H1 (cell line): ENCODE results near the gene SVEP1. TPM values are rescaled to one million over a fixed set of nuclear protein-coding genes. Genes with fewer than 3 reads are reported as not detected.

Experiments
- CTCF ChIA-PET: fragments of 300-600 bp; sonication (Branson Sonifier 250); formaldehyde crosslinking; loops from one replicate; lab custom pipeline; 2021; ENCODE audit not compliant: partially characterized antibody; lab: Charles Lee
- POLR2A ChIA-PET: fragments of 300-600 bp; sonication (Branson Sonifier 250); formaldehyde crosslinking; loops from one replicate; lab custom pipeline; 2021; ENCODE audit warnings: inconsistent platforms; ENCODE audit not compliant: partially characterized antibody; lab: Charles Lee
- DNase-seq, 2 experiments: peaks; one replicate each; pipeline versions ENCODE4 v3.0.0 to v3.0.0-alpha.2; 2010 to 2022; ENCODE audit warnings: low spot score in 2 of 2, low read depth in 1 of 2, mixed read lengths in 1 of 2
- FAIRE-seq: peaks from 2 replicates; lab custom pipeline; 2011; peaks lifted over from hg19 to GRCh38; lab: Jason Lieb, UNC
- H2AFZ ChIP-seq: 2 replicates; pipeline ENCODE4 v1.8.1; 2012; ENCODE audit warnings: low read length, inconsistent platforms
- H2AK5ac ChIP-seq: 2 replicates; pipeline ENCODE4 v1.6.1; 2013; ENCODE audit warnings: low read depth, low read length
- H2BK120ac ChIP-seq: replicated peaks from 2 replicates; pipeline ENCODE3; 2013; ENCODE audit warnings: low read depth, low read length, inconsistent platforms
- H2BK12ac ChIP-seq: 2 replicates; pipeline ENCODE4 v1.6.1; 2013; ENCODE audit warnings: low read depth, low read length
- H2BK15ac ChIP-seq: 2 replicates; pipeline ENCODE4 v1.6.1; 2013; ENCODE audit warnings: low read length
- H2BK20ac ChIP-seq: 2 replicates; pipeline ENCODE4 v1.6.1; 2013; ENCODE audit warnings: low read length
- H2BK5ac ChIP-seq: 2 replicates; pipeline ENCODE4 v1.6.1; 2013; ENCODE audit warnings: low read depth, low read length
- H3K14ac ChIP-seq: 2 replicates; pipeline ENCODE4 v1.6.1; 2013; ENCODE audit warnings: inconsistent platforms; ENCODE audit not compliant: insufficient read length
- H3K18ac ChIP-seq: 2 replicates; pipeline ENCODE4 v1.6.1; 2013; ENCODE audit warnings: low read length; ENCODE audit errors: extremely low read depth
- H3K23ac ChIP-seq: 2 replicates; pipeline ENCODE4 v1.6.1; 2013; ENCODE audit warnings: inconsistent platforms; ENCODE audit not compliant: insufficient read length
- H3K23me2 ChIP-seq: 2 replicates; pipeline ENCODE4 v1.6.1; 2013; ENCODE audit warnings: low read depth, low read length
- H3K27ac ChIP-seq: 2 replicates; pipeline ENCODE4 v1.6.1; 2011; ENCODE audit warnings: low read depth, low read length, inconsistent platforms
- H3K27me3 ChIP-seq, 4 experiments: replicated peaks in 1 of 4; 1 replicate in 1 of 4; 2 replicates in 3 of 4; pipeline versions ENCODE4 v1.6.1 to v1.8.1; 2011 to 2013; ENCODE audit warnings: low read length in 3 of 4, mild to moderate bottlenecking in 3 of 4, inconsistent platforms in 2 of 4, mixed read lengths in 2 of 4, moderate library complexity in 1 of 4; ENCODE audit not compliant: control insufficient read depth in 3 of 4, insufficient read depth in 3 of 4; ENCODE audit errors: extremely low read depth in 1 of 4
- H3K36me3 ChIP-seq, 4 experiments: 2 replicates each; pipeline versions ENCODE4 v1.6.1 to v1.8.1; 2011 to 2013; ENCODE audit warnings: mild to moderate bottlenecking in 4 of 4, low read length in 3 of 4, moderate library complexity in 2 of 4, control low read depth in 1 of 4, inconsistent platforms in 1 of 4; ENCODE audit not compliant: insufficient read depth in 4 of 4, control insufficient read depth in 2 of 4
- H3K4ac ChIP-seq: replicated peaks from 2 replicates; pipeline ENCODE3; 2013; ENCODE audit warnings: low read length, low read depth, mixed read lengths, inconsistent platforms; ENCODE audit not compliant: insufficient read length
- H3K4me1 ChIP-seq, 4 experiments: replicated peaks in 1 of 4; 1 replicate in 1 of 4; 2 replicates in 3 of 4; pipeline versions ENCODE4 v1.6.1 to v1.8.1; 2011 to 2013; ENCODE audit warnings: low read length in 3 of 4, inconsistent platforms in 2 of 4, mixed read lengths in 1 of 4; ENCODE audit not compliant: insufficient read depth in 4 of 4, control insufficient read depth in 3 of 4
- H3K4me2 ChIP-seq, 2 experiments: 2 replicates each; pipeline versions ENCODE4 v1.6.1 to v1.8.1; 2011 to 2013; ENCODE audit warnings: low read depth in 2 of 2, low read length in 2 of 2, control low read depth in 1 of 2, inconsistent platforms in 1 of 2, mild to moderate bottlenecking in 1 of 2; ENCODE audit not compliant: insufficient read depth in 1 of 2
- H3K4me3 ChIP-seq, 4 experiments: fragments of 200-600, 300-600 bp in 1 of 4; sonication (generic), shearing (Covaris generic), sonication (Bioruptor Twin) in 1 of 4; 2 replicates each; pipeline versions ENCODE4 v1.5.1 to v1.8.1; 2011 to 2016; ENCODE audit warnings: low read length in 4 of 4, low read depth in 3 of 4, control low read depth in 2 of 4, inconsistent platforms in 2 of 4, mild to moderate bottlenecking in 2 of 4, mixed read lengths in 1 of 4, moderate library complexity in 1 of 4; ENCODE audit not compliant: insufficient read depth in 2 of 4; ENCODE audit errors: extremely low read depth in 1 of 4
- H3K56ac ChIP-seq: replicated peaks from 2 replicates; pipeline ENCODE3; 2013; ENCODE audit warnings: low read depth, mild to moderate bottlenecking, mixed read lengths, low read length, inconsistent platforms; ENCODE audit not compliant: insufficient read length
- H3K79me1 ChIP-seq: 2 replicates; pipeline ENCODE4 v1.6.1; 2013; ENCODE audit warnings: low read depth, low read length, control low read depth
- H3K79me2 ChIP-seq, 2 experiments: 2 replicates each; pipeline versions ENCODE4 v1.6.1 to v1.8.1; 2012 to 2013; ENCODE audit warnings: low read length in 2 of 2, mild to moderate bottlenecking in 2 of 2, inconsistent platforms in 1 of 2; ENCODE audit not compliant: insufficient read depth in 2 of 2, control insufficient read depth in 1 of 2
- H3K9ac ChIP-seq, 4 experiments: replicated peaks in 1 of 4; 1 replicate in 1 of 4; 2 replicates in 3 of 4; pipeline versions ENCODE4 v1.6.1 to v1.8.1; 2011 to 2013; ENCODE audit warnings: low read depth in 3 of 4, low read length in 3 of 4, control low read depth in 2 of 4, mild to moderate bottlenecking in 2 of 4, moderate library complexity in 2 of 4, inconsistent platforms in 1 of 4; ENCODE audit errors: extremely low read depth in 1 of 4
- H3K9me3 ChIP-seq, 2 experiments: 2 replicates each; pipeline versions ENCODE4 v1.6.1 to v1.8.1; 2012 to 2013; ENCODE audit warnings: mild to moderate bottlenecking in 2 of 2, moderate library complexity in 2 of 2, control low read depth in 1 of 2, inconsistent platforms in 1 of 2, low read depth in 1 of 2, low read length in 1 of 2, mixed read lengths in 1 of 2; ENCODE audit not compliant: insufficient read depth in 2 of 2
- H4K20me1 ChIP-seq, 2 experiments: replicated peaks in 1 of 2; 2 replicates each; pipeline versions ENCODE3 to v1.8.1; 2011 to 2013; ENCODE audit warnings: inconsistent platforms in 2 of 2, low read length in 2 of 2, mild to moderate bottlenecking in 1 of 2; ENCODE audit not compliant: insufficient read depth in 2 of 2, control insufficient read depth in 1 of 2
- H4K5ac ChIP-seq: 2 replicates; pipeline ENCODE4 v1.6.1; 2013; ENCODE audit warnings: low read length, low read depth, mixed read lengths, inconsistent platforms; ENCODE audit not compliant: insufficient read length
- H4K8ac ChIP-seq: 2 replicates; pipeline ENCODE4 v1.8.0; 2013; ENCODE audit warnings: mild to moderate bottlenecking, moderate library complexity, low read length, inconsistent platforms; ENCODE audit not compliant: insufficient read depth; ENCODE audit errors: extremely low read depth
- H4K91ac ChIP-seq: replicated peaks from 2 replicates; pipeline ENCODE3; 2013; ENCODE audit warnings: low read length, mixed read lengths, inconsistent platforms; ENCODE audit not compliant: insufficient read length
- CHD2 ChIP-seq: IDR thresholded peaks from 2 replicates; pipeline ENCODE4 v1.6.1; 2012; ENCODE audit warnings: low read length, improper control_type of control experiment
- NANOG ChIP-seq: IDR thresholded peaks from 2 replicates; pipeline ENCODE4 v1.6.1; 2011; ENCODE audit warnings: low read length, low read depth, mild to moderate bottlenecking, inconsistent platforms; ENCODE audit not compliant: insufficient read depth, poor library complexity, severe bottlenecking
- SP4 ChIP-seq: IDR thresholded peaks from 2 replicates; pipeline ENCODE4 v1.6.1; 2012; ENCODE audit warnings: low read length, inconsistent platforms
- SUZ12 ChIP-seq: fragments of 200-600 bp; sonication (generic); IDR thresholded peaks from 2 replicates; pipeline ENCODE4 v1.6.1; 2012; ENCODE audit warnings: mild to moderate bottlenecking, inconsistent platforms, low read length, moderate library complexity, mixed read lengths
- WGBS, 2 experiments: shearing (Covaris generic) in 1 of 2; methylation state at CpG; one replicate each; pipeline versions ENCODE4 v1.1.6 to v1.1.7; 2013 to 2015; ENCODE audit warnings: low lambda C conversion rate in 2 of 2, mixed read lengths in 2 of 2, inconsistent platforms in 1 of 2, low coverage in 1 of 2, missing lambda C conversion rate in 1 of 2; ENCODE audit not compliant: insufficient replicate concordance in 2 of 2, insufficient coverage in 1 of 2, insufficient read length in 1 of 2; ENCODE audit errors: extremely low coverage in 1 of 2, missing lambda C conversion rate in 1 of 2; 5-methylcytosine and 5-hydroxymethylcytosine counted together
- polyA plus RNA-seq, 7 experiments: library from polyadenylated mRNA; depleted of rRNA in 3 of 7; stranded (reverse) in 5 of 7; unstranded in 2 of 7; fragments of >200 nt in 5 of 7; fragments of 200-250 nt in 2 of 7; gene quantifications; 1 replicate in 5 of 7; 2 replicates in 1 of 7; 4 replicates in 1 of 7; pipeline versions ENCODE4 v1.2.1 to v1.2.3, GENCODE V29; 2011 to 2013; ENCODE audit warnings: missing spikeins in 2 of 7, mixed read lengths in 2 of 7
- total RNA-seq: library from RNA; stranded (reverse); fragmentation: NEBNext Ultra II Directional; extraction: Animal tissue kit (Norgen Biotek cat#: 25700); gene quantifications from 2 replicates; pipeline ENCODE4 v1.2.1, GENCODE V29; 2021

Gene SVEP1
- total and polyA plus RNA-seq, 2 of the 8 experiments (the other 6 are each of a cell fraction or from before 2014, with no cell fraction given), result 0.11 to 0.37 TPM

DNA sequence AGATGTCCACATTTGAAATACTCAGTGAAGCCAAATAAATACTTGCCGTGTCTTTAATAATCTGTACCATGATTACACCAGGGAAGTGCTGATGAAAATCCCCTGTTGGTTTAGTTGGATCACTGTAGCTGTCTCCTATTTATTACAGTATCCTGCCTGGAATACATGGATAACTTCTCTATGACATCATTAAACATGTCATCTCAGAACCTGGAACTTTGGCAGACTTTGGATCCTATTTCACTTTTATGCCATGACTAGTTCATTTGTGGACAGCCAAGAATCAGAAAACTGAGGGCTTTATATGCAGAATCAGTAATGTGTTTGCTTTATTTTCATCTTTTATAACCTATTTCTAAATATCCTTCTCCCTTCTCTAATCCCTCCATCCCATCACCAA, 241.8 kb downstream of the SVEP1 start, which contains the start of gene TXNDC8:
TSS of gene TXNDC8 (minus strand) at position 137 of the 400 bp plus-strand sequence.
- no peaks in the 10 kb centered on the region for H3K23me2 ChIP-seq
- ChIA-PET CTCF (no interaction called here), POLR2A (no interaction called here)
- H4K20me1 ChIP-seq, result no peaks in the 10 kb centered on the region
- no peak within 1 kb of the TSS for H2AFZ ChIP-seq
- H4K91ac ChIP-seq, result no peak within 1 kb of the TSS
- FAIRE-seq (no peak), DNase-seq (no peak)
- no peak within 1 kb of the TSS for H2BK5ac ChIP-seq
- H3K4me2 ChIP-seq, result no peak within 1 kb of the TSS
- H4K5ac ChIP-seq, result no peak within 1 kb of the TSS
- H3K27ac ChIP-seq, result no peak within 1 kb of the TSS
- no peaks in the 10 kb centered on the region for H3K79me1 ChIP-seq
- H2AK5ac ChIP-seq, result no peak within 1 kb of the TSS
- H2BK12ac ChIP-seq, result no peak within 1 kb of the TSS
- no peak within 1 kb of the TSS for H2BK15ac ChIP-seq
- no peaks in the 10 kb centered on the region for H3K27me3 ChIP-seq
- H3K14ac ChIP-seq, result no peak within 1 kb of the TSS
- H3K36me3 ChIP-seq, result no peaks in the 10 kb centered on the region
- H3K23ac ChIP-seq, result no peak within 1 kb of the TSS
- H3K9ac ChIP-seq, result no peak within 1 kb of the TSS
- H3K56ac ChIP-seq, result no peak within 1 kb of the TSS
- no peaks in the 10 kb centered on the region for H3K4me1 ChIP-seq
- H3K9me3 ChIP-seq, result no peaks in the 10 kb centered on the region
- 94% methylated on average over 1 of the region's 1 CpG; no CpG with 5 or more reads in 1 of the 2 experiments for WGBS, 2 experiments
- H3K4me3 ChIP-seq, result no peak within 1 kb of the TSS
- H2BK20ac ChIP-seq, result no peak within 1 kb of the TSS
- no peak within 1 kb of the TSS for H4K8ac ChIP-seq
- H2BK120ac ChIP-seq, result no peak within 1 kb of the TSS
- no peak for TF ChIP-seq SUZ12
- TF ChIP-seq CHD2, result no peak
- TF ChIP-seq NANOG, result no peak
- TF ChIP-seq SP4, result no peak
- H3K4ac ChIP-seq, result no peak within 1 kb of the TSS
- H3K79me2 ChIP-seq, result no peaks in the 10 kb centered on the region
- no peak within 1 kb of the TSS for H3K18ac ChIP-seq
